HL-60 (cell line): ENCODE results near the gene GSN.
A peak's percentile ranks its signal among the peaks of the same experiment; 100 is the strongest.

Source experiments
- DNase-seq, 2 experiments: peaks; one replicate each; pipeline ENCODE4 v3.0.0-alpha.2; 2010 to 2020; ENCODE audit warnings: low read depth in 1 of 2, low spot score in 1 of 2
- H3K27ac ChIP-seq: fragments of 250-450 bp; sonication (Bioruptor Pico); replicated peaks from 2 replicates; pipeline ENCODE4 v1.5.1; 2020; ENCODE audit warnings: mild to moderate bottlenecking, moderate library complexity
- H3K27me3 ChIP-seq: fragments of 250-450 bp; sonication (Bioruptor Pico); 2 replicates; pipeline ENCODE4 v1.5.1; 2021; ENCODE audit warnings: mild to moderate bottlenecking, moderate library complexity; ENCODE audit not compliant: insufficient read depth, poor library complexity, severe bottlenecking
- H3K4me3 ChIP-seq: replicated peaks from 2 replicates; pipeline ENCODE4 v1.5.1; 2011; ENCODE audit warnings: mild to moderate bottlenecking, control low read depth, low read length; ENCODE audit not compliant: insufficient read depth
- CTCF ChIP-seq: IDR thresholded peaks from one replicate; pipeline ENCODE4 v1.5.1; 2011; ENCODE audit warnings: low read length, control low read depth, inconsistent platforms; ENCODE audit not compliant: insufficient read depth
- GABPA ChIP-seq: IDR thresholded peaks from 2 replicates; pipeline ENCODE4 v1.6.1; 2012; ENCODE audit warnings: low read depth
- POLR2AphosphoS5 ChIP-seq: IDR thresholded peaks from 2 replicates; pipeline ENCODE4 v1.6.1; 2012; ENCODE audit warnings: low read depth
- REST ChIP-seq: IDR thresholded peaks from 2 replicates; pipeline ENCODE4 v1.6.1; 2012; ENCODE audit warnings: low read depth; ENCODE audit not compliant: insufficient replicate concordance
- SPI1 ChIP-seq: IDR thresholded peaks from 2 replicates; pipeline ENCODE4 v1.6.1; 2012; ENCODE audit warnings: low read depth, mild to moderate bottlenecking, borderline replicate concordance

Gene GSN

GRCh38 chr9:121321016-121321503 is 53.1 kb downstream of the GSN start:
- Histone ChIP-seq H3K4me3 (no peak overlapping the region), H3K27ac (no peak overlapping the region), H3K27me3 (no peaks in the 10 kb centered on the region)
- TF ChIP-seq POLR2AphosphoS5 (peak; percentile 77), SPI1 (no peak)
- DNase-seq: peak; percentile 68 to 90

- no peaks in the 10 kb centered on the region for H3K27me3 ChIP-seq
- no peak overlapping the region for H3K4me3 ChIP-seq
- TF ChIP-seq REST (no peak), SPI1 (no peak), POLR2AphosphoS5 (no peak), CTCF (no peak), GABPA (no peak)
- H3K27ac ChIP-seq: peak overlapping the region; percentile 37
- peak; percentile 21 to 33 for DNase-seq
Measured at GRCh38 chr9:121322037-121322736, 54.2 kb downstream of the GSN start.

GRCh38 chr9:121322737-121323448 is 54.9 kb downstream of the GSN start:
- peak; percentile 24 to 42 for DNase-seq
- H3K27ac ChIP-seq: peak overlapping the region; percentile 37
- H3K4me3 ChIP-seq: no peak overlapping the region
- TF ChIP-seq GABPA (no peak), POLR2AphosphoS5 (no peak), REST (no peak), CTCF (no peak), SPI1 (no peak)
- no peaks in the 10 kb centered on the region for H3K27me3 ChIP-seq

- no peaks in the 10 kb centered on the region for H3K27me3 ChIP-seq
- no peak for TF ChIP-seq GABPA
- no peak for TF ChIP-seq SPI1
- TF ChIP-seq CTCF: no peak
- no peak for TF ChIP-seq REST
- no peak for TF ChIP-seq POLR2AphosphoS5
- no peak overlapping the region for H3K4me3 ChIP-seq
- DNase-seq: no peak
- H3K27ac ChIP-seq: peak overlapping the region; percentile 29
Measured at GRCh38 chr9:121323449-121324151, 55.6 kb downstream of the GSN start.
